Stimulated activated CD8-positive, alpha-beta memory T cell treated with anti-CD3 and anti-CD28 coated beads, Interleukin-12 subunit alpha, Interleukin-12 subunit beta, amount 100 ng/mL, for 24 hours (primary cell): Measurements from ENCODE around the gene PGLYRP2.
A peak's percentile ranks its signal among the peaks of the same experiment; 100 is the strongest.

Experiments used
- DNase-seq: peaks from one replicate; pipeline ENCODE4 v3.0.0-alpha.2; 2020; ENCODE audit errors: extremely low read depth

PGLYRP2 gene

DNA sequence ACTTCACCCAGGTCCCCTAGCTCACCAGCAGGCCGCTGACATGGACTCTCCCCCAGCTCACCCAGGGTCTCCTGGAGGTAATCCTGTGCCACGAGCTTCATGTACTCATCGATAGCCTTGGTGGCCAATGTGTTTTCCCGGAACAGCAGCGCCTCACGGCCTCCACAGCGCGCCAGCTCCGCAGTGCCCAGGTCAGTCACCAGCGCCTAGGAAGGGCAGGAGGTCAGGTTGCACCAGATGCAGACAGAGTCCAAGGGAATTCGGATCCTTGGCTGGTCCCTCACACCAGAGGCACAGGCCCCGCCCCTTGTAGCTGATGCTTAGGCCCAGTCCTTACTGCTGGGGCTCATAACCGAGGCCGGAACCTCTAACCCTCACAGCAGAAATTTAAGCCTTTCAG lies 22.9 kb downstream of the PGLYRP2 start:
- no peak for DNase-seq

DNA sequence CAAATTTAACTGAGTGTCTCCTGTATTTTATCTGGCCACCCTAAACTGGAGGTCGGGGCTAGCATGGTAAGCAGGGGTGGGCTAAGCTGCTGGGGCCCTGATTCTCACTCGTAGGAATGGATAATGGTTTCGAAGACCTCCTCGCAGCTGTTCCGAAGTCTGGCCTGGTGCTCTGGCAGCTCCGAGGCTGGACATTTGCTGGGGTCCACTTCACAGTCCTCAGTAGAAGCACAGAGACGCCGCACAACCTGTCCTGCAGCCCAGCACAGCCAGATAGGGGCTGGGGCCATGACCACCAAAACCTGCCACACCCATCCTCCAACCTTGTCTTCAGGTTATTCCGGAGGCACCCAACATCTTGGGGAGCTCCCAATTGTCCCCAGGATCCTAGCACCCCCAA lies 23.3 kb downstream of the PGLYRP2 start:
- DNase-seq, result no peak

DNA sequence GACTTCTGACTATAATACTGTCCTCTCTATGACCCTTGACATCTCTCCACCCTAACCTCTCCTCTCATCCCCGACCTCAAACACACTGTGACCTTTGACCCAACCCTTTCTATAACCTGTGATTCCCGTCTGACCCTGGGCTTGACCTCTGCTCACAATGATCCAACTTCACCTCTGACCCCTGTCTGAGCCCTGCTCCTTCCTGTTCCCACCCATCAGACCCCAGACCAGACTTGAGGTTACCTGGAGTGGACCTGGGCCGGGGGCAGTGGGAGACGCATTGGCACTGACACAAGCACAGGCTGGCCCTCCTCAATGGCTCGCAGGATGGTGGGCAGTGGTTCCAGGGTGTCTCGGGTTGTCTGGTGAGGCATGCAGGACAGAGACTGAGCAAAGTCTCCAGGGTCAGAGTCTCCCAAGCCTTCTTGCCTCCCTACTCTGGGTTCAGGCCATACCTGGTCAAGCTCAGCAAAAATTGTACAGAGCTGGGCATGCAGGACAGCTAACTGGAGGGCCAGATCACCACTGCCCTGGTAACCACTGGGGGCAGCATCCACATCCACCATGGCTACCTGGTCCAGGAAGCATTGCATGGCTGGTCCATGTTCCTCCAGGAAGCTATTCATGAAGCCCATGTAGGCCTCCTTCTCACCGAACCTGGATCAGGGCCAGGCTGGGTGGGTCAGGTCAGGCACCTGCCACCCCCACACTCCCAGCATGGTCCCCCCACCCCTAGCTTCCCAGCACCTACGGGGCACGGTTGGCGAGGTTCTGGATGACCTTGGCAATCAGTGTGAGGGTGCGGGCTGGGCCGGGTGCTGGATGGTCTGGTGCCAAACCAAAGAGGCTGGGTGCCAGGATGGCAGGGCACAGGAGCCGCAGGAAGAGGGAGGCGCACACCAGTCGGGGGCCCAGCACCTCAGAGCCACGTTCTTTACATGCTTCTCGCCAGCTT lies 25.1 kb downstream of the PGLYRP2 start:
- no peak for DNase-seq

DNA sequence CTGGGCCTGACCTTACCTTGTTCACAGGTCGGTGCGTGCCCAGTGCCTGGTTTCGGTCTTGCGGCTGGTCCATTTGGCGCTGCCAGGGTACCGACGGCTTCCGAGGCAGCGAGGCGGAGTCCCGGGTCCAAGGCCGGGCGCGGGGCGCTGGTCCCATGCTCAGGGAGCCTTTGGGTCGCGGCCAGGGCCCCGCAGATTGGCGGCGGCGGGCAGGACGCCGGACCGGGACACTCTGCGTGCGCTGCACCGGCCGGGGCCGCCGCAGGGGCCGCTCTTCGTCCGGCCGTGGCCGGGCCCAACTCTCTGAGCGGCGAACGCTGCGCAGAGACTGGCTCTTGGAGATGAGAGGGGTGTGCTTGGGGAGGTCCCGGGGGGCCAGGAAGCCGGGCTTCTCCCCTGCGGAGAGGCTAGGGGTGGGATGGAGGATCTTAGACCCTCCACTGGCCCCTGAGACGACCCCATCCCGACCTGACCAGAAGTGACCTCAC lies 26.2 kb downstream of the PGLYRP2 start:
- DNase-seq, result no peak

DNA sequence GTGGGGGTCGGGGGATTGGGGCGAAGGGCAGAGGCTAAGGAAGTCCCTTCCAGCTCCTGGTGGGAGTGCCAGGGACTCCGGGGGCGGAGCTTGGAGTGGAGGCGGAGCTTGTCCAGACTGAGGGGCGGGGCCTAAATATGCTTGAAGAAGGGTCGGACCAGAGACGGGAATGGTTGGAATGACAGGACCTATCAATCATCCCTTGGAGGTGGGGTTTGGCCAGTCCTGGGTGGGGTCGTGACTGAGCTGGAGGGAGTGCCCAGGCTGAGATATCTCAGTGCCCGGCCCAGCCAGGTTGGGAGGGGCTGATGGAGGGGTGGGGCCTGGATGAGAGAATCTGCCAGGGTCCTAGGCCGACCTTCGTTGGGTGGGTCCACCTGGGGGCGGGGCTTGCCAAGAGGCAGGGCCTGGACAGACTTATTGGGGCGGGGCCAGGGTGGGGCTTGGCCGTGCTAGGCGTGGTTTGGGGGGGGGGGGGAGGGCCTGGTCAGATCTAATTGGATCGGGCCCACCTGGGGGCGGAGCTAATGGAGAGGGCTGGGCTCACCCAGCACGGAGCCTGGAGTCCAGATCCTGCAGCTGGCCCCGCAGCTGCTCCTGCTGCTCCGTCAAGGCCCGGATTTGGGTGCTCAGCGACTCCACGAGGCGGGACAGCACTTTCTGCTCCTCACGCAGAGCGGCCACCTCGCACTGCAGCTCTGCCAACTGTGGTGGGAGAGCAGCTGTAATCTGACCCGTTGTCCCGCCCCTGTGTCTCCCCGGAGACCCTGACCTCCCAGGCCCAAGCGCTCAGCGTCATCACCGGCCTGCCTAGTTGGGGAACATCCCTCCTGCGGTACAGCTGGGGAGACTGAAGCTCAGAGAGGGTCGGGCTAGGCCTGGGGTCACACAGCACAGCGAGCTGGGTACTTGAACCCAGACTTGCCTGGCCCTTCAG lies 26.9 kb downstream of the PGLYRP2 start:
- DNase-seq, result no peak

DNA sequence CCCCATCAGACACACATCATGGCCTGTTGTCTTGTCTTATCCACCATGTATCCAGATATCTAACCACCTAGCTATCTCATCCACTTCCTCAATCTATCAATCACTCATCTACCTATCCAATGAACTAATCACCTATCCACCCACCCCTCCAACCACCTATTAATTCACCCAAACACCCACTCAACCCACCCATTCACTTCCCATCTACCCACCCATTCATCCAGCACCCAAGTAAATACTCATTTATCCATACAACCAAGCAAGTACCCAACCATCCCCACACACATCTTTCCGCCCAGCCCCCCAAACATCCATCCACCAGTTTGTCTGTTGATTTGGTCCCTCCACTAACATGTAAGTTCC lies 28.8 kb downstream of the PGLYRP2 start:
- DNase-seq, result no peak

DNA sequence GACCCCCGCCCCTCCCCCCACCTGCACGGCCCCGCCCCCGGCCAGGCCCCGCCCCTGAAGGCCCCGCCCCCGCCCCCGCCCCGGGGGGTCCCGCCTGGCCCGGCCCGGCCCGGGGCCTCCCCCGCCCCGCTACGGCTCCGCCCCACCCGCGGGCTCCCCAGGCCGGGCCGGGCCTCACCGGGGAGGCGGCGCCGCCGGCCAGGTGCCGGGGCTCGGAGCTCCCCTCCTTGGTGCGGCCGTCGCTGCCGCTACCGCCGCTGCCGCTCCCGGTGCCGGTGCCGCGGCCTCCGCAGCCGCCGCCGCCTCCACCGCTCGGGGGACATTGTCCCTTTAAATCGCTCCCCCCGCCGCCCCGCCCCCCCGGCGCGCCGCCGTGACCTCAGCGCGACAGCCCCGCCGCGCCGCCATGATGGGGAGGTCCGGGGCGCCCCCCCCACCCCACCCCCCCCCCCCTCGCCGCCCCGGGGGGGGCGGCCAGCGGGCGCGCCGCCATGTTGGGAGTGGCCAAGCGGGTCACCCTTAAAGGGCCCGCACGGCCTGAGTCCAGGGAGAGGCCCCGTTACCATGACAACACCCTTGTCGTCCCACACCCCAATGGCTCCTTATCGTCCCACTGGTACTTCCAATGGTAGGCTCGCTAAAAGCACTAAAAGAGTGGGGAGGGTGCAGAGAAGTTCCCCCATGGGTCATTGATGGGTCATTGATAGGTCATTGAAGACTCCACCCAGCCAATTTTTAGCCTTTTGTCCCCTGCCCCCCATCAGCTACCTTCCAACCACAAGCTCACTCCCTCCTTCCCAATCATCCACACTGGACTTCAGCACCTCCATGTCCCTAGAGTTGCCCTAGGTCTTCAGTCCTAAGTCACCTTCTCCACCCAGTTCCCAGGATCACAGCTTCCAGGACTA lies 29.4 kb downstream of the PGLYRP2 start, which contains the start of gene WIZ:
Gene WIZ (minus strand): TSS at position 337 of the 908 bp plus-strand sequence. CDS start 1,649 bp downstream, outside the sequence.
- peak; percentile 65 for DNase-seq

DNA sequence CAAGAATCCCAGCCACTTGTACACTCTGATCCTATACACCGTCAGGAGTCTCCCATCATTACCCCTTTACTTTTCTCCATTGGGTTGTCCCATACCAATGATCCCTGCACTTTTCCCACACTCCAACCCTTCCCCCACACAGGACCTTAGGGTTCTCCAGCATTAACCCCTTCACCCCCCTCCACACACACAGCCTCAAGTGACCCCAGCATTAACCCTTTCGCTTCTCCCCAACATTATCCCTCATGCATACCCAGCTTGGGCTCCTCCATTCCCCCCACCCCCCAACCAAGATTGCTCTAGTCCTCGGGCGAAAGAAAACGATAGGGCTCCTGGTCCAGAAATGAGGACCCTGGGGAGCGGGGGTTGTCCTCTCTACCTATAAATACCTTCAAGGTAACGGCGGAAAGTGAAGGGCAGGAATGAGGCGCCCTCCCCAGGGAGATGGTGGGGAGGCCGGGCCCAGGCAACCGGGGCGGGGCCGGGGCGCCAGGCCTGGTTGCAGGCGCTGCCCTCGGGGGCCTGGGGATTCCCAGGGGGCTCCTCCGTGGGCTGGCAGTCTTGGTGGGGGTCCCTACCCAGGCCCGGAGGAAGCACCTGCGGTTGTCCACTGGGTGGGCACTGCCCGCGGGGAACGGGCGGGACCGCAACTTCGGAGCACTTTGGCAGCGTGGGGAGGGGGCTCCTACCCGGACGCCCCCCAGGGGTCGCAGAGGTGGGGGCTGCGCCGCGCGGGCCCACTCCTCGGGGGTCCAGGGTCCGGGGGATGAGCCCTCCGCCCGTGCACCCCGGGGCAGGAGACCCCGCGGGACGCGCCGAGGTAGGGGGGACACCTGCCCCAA lies 30.3 kb downstream of the PGLYRP2 start:
- no peak for DNase-seq

DNA sequence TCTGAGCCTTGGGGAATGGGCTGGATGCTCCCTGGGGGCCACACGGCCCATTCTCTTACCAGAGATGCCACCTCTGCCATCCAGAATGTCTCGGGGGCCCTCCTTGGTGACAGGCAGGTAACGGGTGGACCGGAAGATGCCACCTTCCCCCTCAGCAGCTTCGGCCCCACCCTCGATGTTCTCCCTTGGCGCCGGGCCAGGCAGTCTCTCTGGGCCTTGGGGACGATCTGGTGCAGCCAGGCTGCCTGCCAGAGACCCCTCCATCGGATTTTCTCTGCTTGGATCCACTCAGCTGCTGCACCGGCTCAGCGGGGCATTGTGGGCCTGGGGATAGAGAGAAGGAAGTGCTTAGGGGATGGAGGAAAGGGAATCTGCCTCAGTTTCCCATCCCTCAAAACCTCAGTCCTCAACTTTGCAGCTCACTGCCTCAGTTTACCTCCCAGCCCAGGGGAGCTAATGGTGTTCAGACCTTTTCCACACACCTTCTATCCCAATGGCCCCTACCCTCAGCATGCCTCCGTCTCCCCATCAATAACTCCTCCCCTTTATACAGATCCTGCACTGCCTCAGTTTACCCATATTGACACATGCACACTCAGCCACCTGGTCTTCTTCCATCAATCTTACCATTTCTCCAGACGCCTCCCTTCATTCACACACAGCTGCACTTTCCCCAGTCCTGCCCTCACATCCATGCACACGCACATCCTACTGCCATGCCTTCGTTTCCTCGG lies 31.1 kb downstream of the PGLYRP2 start:
- DNase-seq, result no peak

DNA sequence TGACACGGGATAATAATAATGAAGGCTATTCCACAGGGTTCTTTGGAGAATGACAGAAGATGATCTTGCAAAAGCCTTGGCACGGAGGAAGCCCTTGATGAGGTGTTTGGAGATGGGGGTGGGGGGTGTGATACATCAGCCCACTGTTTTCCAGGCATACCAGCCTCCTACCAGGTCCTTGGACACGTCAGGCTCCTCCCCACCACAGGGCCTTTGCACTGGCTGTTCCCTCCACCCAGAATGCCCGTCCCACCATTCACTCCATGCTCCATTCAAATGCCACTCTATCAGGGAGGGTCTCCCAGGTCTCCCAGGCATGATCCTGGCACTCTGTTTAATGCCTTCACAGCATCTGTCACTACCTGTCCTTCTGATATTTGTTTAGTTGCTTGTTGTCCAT lies 32.2 kb downstream of the PGLYRP2 start:
- no peak for DNase-seq

DNA sequence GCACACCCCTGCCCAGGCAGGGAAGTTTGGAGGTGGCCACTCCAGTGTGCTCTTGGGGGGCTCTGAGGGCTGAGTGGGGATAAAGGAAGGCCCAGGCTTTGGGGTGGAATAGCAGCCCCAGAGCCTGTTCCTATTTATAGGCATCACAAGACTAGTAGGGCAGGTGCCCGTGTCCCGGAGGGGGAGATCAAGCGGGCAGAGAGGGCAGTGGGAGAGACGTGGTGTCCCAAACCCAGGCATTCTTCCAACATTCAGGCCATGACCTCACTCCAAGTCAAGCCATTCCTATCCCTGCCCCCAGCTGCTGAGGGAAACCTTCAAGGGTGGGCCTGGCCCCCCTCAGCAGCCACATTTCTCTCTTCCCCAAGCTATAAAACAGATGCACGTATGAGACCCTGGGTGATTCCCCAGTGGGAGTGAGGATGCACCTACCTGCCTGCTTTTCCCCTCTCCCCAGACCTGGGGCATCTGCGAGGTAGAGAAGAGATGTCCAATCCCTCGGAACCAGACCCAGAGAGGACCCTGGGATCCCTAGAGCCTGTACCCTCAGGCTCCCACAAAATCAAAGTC lies 33.4 kb downstream of the PGLYRP2 start:
- DNase-seq, result no peak

DNA sequence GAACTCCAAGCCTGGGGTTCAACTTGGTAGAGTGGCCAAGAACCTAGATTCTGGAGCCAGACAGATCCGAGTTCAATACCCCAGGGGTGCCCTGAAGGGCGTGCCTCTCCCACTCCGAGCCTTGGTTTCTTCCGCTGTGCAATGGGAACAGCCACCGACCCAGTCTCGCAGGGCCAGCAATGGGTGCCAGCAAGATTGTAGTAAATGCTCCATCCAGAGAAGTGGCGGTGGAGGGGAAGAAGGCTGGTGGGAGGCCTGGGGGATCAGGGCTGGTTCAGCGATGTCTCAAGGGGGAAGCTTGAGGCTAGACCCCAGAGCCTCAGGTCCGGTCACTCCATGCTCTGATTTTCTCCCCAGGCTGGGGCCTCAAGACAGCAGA lies 34.1 kb downstream of the PGLYRP2 start:
- no peak for DNase-seq

DNA sequence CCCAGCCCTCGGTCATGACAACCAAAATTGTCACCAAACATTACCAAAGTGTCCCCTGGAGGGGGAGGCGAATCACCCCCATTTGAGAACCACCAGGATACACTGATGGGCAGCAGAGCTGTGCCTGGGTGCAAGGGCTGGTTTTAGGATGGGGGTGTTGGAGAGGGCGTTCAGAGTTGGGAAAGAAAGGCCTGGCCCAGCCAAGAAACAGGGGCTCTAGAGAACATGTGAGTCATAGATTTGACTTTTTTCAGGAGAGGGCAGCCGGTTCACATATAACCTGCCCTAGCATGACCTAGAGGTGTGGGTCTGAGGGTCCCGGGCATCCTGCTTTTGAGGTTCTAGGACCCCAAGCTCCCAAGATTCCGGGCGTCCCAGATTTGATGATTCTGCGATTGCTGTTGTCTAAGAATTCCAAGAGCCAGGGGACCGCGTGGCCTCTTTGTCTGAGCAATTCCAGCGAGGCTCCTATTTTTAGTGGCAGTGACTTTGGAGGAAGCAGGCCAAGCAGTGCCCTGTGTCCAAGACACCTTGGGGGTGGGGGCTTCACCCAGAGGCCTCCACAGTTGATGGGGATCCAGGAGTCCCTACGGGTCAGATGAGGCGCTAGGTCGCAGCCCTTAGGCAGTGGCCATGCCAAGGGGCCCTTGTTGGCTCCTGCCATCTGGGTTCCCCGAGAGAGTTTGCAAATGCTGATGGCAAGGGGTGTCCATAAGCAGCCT lies 34.6 kb downstream of the PGLYRP2 start:
- no peak for DNase-seq

DNA sequence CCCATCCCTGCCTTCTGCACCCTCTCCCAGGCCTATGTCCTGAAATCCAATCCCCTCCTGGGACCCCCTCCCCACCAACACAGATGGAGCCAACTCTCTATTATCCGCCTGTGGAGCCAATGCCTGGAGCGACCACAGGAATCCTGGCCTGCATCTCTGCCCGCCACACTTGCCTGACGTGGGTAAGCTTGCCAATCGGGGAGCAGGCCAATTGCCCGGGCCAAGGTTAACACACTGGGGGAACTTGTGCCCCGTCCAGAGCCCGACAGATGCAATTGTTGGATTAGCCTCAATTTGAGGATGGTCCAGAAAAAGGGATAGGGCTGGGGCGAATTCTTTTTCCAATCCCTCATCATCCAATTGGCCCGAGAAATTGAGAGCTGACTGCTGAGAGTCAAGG lies 35.5 kb downstream of the PGLYRP2 start:
- DNase-seq, result no peak

DNA sequence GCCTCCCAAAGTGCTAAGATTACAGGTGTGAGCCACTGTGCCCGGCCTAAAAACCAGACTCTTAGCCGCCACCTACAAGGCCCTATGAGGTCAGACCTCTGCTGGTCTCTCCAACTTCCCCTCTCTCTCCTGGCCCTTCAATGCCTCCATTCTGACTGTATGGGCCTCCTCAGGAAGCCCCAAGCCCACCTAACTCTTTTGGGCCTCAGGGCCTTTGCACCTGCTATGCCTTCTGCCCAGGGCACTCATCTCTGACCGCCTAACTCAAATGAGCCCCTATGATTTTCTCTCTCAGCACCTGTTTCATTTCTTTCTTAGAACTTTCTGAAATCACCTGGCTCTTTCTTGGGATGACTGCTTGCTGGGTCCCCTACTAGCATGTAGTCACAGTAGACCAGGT lies 36.0 kb downstream of the PGLYRP2 start:
- no peak for DNase-seq

DNA sequence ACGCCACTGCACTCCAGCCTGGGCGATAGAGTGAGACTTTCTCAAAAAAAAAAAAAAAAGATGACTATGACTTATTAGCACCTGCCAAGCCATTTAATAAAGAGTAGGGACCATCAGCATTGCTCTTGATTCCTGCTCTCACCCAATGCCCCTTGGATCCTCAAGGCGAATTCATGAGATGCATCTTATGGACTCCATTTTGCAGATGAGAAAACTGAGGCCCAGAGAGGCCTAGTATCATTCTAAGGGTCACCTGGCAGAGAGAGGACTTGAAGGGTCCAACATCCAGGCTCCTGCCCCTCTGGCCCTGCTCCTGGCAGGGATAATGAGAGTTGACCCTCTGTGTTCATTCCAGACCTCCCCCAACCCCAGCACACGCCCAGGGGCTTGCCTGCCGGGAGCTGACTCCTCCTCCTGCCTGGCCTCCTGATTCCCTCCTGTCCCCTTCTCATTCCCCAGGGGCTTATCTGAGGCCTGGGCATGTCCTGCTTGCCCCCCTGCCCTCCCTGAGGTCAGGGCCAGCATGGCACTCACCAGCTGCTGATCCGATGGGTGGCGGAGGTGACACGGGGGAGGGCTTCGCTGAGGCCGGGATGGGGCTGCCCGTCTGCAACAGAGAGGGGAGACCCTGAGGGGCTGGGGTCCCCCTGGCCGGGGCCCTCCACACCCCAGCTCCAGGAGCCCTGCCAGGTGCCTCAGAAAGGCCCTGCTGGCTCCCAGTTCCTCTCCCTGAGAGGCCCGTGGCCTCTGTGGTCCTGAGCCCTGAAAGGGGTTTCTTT lies 37.0 kb downstream of the PGLYRP2 start:
- DNase-seq, result no peak

DNA sequence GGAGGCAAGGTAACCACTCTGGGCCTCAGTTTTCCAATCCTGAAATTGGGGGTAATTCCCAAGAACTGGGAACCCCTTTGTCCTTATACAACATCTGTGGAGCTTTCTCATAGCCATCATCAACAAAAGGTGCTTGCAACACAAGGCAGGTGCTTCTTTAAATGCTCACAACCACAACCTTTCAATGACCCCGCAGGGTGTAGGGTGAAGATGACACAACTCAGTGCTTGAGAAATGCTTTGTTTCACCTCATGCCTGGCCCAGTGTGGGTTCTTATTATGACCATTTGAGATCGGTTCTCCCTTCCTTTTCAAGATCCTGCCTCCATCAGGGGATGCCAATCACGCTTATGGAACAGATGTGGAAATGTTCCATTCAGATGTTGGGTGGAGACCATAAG lies 38.0 kb downstream of the PGLYRP2 start:
- no peak for DNase-seq
